Activated CD4-positive, alpha-beta T cell treated with anti-CD3 and anti-CD28 coated beads, Interleukin-10, Interleukin-2, amounts not matched to agents 100 ng/mL and 50 ng/mL, durations not matched to agents 16 hours and 8 hours (primary cell): Measurements from ENCODE around the gene WDR33.

Source experiments
- DNase-seq: peaks from one replicate; pipeline ENCODE4 v3.0.0-alpha.2; 2020

Gene WDR33

GRCh38 chr2:127715778-127716449, 95.1 kb downstream of the WDR33 start:
- no peak for DNase-seq

- no peak for DNase-seq
Observed at GRCh38 chr2:127713562-127713961, 97.4 kb downstream of the WDR33 start.

- no peak for DNase-seq
Observed at GRCh38 chr2:127712999-127713398, 98.0 kb downstream of the WDR33 start.

- DNase-seq, result no peak
Observed at GRCh38 chr2:127709336-127709735, 101.6 kb downstream of the WDR33 start.

- DNase-seq, result no peak
Observed at GRCh38 chr2:127707890-127708648, 102.9 kb downstream of the WDR33 start.

- no peak for DNase-seq
Observed at GRCh38 chr2:127706215-127706990, 104.6 kb downstream of the WDR33 start.

GRCh38 chr2:127705391-127706065, 105.4 kb downstream of the WDR33 start:
- DNase-seq, result no peak

- DNase-seq, result no peak
Observed at GRCh38 chr2:127704641-127705390, 106.2 kb downstream of the WDR33 start.

- DNase-seq, result no peak
Observed at GRCh38 chr2:127703282-127703681, 107.7 kb downstream of the WDR33 start.

GRCh38 chr2:127702395-127703009, 108.5 kb downstream of the WDR33 start:
- DNase-seq, result no peak

GRCh38 chr2:127701651-127702394, 109.1 kb downstream of the WDR33 start:
- peak; percentile 87 for DNase-seq

- DNase-seq, result peak; percentile 96
Observed at GRCh38 chr2:127701193-127701650, 109.7 kb downstream of the WDR33 start, which contains the start of gene SFT2D3. Gene SFT2D3, plus strand, starts transcription at chr2:127701497. Its CDS starts 32 bp downstream, at chr2:127701529.

- DNase-seq, result peak; percentile 28
Observed at GRCh38 chr2:127700527-127701192, 110.3 kb downstream of the WDR33 start.

GRCh38 chr2:127698553-127699355, 112.2 kb downstream of the WDR33 start:
- DNase-seq, result no peak

- no peak for DNase-seq
Observed at GRCh38 chr2:127697482-127698180, 113.3 kb downstream of the WDR33 start.

GRCh38 chr2:127695491-127696472, 115.2 kb downstream of the WDR33 start:
- peak; percentile 69 for DNase-seq

- DNase-seq, result no peak
Observed at GRCh38 chr2:127694986-127695385, 116.0 kb downstream of the WDR33 start.
